ENCODE measurements around the gene RAX2.
"Not testable (repeated sequence)": the region's sequence is repeated elsewhere in the genome, so short reads cannot be mapped to it uniquely, and the experiment has no call there.

The RAX2 gene

DNA sequence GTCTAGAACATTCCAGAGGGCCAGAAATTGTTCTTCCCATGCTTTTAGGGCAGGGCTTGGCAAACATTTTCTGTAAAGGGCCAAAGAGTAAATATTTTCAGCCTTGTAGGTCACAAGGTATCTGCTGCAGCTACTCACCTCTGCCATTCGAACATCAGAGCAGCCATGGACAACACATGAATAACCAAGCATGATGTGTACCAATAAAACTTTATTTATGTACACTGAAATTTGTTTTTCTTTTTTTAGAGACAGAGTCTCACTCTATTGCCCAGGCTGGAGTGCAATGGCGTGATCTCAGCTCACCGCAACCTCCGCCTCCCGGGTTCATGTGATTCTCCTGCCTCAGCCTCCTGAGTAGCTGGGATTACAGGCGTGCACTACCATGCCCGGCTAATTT lies 14.3 kb downstream of the RAX2 start:
- not testable (repeated sequence) for DNase-seq

DNA sequence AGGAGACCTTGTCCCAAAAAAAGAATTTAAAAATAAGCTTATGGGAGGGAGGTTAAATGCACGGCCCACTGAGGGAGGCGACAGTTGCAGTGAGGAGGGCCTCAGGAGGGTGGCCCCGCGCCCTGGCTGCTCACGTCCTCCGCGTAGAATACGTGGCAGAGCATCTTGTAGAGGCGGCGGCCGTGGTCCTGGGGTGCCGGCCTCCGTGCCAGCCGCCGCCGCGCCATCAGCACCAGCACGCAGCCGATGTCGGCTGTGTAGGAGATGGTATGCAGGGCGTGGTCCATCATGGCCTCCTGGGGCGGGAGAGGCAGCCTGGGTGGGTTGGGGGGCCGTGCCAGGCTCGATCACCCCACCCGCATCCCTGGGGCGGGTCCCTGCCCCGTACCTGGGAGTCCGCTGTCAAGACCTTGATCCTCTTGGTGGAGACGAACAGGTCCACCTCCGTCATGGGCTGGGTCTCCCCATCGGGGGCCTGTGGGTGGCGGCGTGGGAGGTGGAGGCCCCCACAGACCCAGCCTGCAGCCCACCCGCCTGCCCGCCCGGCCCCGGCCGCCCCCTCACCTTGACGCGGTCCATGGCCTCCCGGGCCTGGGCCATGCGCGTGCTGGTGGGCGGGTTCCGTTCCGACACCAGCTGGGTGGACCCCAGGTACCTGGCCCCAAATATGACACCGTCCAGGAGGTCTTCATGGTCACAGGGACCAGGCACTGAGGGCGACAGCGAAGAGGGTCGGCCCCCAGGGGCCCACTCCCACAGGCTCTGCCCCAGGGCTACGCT lies 18.2 kb downstream of the RAX2 start:
- DNase-seq: no peak

DNA sequence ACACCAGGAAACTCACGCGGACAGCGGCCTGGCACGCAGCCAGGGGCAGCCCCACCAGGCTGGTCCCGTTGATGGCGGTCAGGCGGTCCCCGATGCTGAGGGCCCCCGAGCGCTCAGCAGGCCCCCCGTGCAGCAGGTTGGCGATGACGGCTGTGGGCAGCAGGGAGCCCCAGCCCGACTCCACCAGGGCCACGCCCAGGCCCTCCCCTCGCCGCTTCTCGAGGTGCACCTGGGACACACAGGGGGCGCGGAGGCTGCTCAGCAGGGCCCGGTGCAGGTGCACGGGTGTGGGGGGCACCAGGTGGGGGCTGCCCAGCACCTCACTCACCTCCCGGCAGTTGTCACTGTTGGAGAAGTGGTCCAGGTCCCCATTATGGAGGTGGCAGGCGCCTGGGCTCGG lies 19.5 kb downstream of the RAX2 start:
- DNase-seq: no peak

DNA sequence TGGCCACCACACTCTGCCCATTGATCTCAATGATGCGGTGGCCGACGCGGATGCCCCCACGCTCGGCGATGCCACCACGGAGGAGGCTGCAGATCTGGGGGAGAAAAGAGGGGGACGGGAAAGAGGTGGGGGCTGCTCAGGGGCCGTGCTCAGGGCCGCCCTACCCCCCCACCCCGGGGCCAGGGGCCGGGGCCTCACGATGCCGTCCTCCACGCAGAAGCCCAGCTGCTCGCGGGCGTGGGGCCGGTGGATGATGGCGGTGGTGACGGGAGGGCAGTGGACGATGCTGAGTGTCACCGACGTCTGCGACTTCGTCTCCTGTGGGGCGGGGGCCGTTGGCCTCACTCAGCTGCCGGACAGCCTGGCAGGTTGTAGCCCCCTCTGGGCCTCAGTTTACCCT lies 20.8 kb downstream of the RAX2 start:
- no peak for DNase-seq

DNA sequence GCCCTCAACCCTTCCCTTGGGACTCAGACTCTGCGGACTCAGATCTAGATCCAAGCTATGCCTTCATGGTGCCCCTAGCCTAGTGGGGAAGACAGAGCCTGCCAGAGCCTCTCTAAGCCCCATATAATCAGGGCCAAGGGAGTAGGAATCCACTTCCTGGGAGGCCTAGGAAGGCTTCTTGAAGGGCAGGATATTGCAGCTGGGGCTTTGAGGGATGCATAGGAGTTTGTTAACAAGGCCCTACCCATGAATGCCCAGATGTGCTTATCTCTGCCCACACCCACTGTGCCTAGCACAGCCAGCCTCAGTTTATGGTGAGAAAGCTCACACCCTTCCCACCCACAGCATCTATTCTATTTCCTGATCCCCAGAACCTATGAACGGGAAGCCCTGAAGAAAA lies 21.8 kb downstream of the RAX2 start:
- no peak for DNase-seq

DNA sequence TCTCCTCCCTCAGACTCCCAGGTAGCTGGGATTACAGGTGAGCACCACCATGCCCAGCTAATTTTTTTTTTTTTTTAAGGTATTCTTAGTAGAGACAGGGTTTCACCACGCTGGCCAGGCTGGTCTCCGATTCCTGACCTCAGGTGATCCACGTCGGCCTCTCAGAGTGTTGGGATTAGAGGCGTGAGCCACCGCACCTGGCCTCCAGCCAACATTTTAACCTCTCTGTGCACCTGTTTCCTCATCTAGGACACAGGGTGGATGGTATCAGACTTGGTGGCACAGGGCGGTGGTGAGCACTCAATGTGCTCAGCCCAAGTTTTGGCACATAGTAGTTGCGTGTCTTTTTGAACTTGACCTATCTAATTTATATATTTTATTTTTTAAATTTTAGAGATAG lies 23.1 kb downstream of the RAX2 start:
- no peak for DNase-seq

DNA sequence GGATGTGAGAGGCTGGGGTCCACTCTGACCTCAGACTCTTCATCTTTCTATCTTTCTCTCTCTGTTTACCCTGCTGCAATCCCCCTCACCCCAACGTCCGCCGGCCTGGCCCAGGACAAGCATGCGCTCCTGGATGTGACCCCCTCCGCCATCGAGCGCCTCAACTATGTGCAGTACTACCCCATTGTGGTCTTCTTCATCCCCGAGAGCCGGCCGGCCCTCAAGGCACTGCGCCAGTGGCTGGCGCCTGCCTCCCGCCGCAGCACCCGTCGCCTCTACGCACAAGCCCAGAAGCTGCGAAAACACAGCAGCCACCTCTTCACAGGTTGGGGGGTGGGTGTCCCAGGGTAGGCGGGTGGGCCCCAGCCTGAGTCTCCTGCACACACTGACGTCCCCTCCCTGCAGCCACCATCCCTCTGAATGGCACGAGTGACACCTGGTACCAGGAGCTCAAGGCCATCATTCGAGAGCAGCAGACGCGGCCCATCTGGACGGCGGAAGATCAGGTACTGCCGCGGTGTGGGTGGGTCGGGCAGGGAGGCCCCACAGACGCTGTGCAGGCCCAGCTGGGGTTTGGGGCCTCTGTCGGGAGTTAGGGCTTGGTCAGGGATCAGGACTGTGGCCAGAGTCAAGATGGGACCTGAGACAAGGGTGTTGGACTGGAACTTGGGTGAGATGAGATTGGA lies 25.5 kb downstream of the RAX2 start:
- DNase-seq: no peak

DNA sequence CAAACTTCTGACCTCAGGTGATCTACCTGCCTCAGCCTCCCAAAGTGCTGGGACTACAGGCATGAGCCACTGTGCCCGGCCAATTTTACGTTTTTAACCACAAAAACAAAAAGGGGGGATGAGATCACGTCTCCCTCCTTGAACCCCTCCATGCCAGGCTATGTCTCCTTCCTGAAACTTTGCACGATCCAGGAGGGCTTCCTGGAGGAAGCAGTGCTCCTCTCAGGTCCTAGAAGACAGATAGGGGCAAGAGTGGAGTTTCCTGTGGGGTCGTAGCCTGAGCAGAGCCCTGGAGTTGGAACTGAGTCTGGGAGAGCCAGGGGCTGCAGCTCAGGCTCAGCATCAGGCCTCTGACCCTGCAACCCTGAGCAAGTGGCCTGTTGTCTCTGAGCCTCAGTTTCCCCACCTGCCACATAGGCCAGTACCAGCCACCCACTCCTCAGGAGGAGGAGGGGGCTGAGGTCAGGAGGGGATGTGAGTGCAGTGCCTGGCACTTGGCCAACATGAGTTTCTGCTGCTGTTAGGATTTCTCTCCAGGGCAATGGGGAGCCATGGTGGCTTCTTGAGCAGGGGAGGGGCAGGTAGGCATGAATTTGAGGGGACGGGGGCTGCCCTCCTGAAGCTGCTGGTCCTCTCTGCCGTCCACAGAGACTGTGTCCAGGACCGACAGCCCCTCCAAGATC lies 26.5 kb downstream of the RAX2 start:
- DNase-seq: no peak

DNA sequence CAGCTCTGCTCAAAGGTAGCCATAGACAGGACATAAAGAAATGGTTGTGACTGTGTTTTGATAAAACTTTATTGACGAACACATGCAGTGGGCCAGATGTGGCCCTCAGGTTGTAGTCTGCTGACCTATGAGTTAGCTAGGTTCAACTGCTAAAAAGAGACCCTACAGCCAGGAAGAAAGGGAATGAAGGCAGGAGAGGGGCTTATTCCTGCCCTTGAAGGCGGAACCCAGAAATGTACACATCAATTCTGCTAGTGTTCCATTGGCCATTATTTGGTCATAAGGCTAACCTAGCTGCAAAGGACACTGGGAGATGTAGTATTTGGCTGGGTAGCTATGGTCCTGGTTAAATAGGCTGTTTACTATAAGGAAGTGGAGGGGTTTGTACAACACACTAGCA lies 28.5 kb downstream of the RAX2 start:
- no peak for DNase-seq

DNA sequence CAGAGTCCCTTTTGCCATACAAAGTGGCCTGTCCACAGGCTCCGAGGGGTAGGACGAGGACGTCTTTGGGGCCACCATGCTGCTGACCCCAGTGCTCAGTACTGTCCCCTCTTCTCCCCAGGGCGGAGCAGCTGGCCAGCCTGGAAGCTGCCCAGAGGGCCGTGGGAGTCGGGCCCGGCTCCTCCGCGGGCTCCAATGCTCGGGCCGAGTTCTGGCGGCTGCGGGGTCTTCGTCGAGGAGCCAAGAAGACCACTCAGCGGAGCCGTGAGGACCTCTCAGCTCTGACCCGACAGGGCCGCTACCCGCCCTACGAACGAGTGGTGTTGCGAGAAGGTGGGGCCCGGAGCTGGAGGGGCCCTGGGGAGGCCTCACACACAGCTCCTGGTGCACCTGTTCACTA lies 31.6 kb downstream of the RAX2 start:
- DNase-seq: no peak

DNA sequence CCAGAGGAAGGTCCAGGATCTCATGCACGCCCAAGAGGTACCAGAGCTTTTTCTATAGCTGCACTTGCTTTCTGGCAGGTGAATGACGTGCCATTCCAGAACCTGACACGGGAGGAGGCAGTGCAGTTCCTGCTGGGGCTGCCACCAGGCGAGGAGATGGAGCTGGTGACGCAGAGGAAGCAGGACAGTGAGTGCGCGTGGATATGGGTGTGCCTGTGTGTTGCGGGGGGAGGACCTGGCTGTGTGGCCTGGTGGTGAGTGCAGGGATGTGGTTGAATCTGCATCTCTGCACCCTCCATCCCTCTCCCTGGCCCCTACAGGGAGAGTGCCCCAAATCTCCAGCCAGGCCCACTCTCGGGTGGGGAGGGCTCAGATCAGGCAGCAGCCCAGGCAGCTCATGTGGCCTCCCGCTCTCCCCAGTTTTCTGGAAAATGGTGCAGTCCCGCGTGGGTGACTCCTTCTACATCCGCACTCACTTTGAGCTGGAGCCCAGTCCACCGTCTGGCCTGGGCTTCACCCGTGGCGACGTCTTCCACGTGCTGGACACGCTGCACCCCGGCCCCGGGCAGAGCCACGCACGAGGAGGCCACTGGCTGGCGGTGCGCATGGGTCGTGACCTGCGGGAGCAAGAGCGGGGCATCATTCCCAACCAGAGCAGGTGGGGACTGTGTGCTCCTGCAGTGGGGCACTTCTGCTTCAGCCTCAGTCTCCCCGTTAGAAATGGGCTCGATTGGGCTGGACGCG lies 33.4 kb downstream of the RAX2 start:
- no peak for DNase-seq

DNA sequence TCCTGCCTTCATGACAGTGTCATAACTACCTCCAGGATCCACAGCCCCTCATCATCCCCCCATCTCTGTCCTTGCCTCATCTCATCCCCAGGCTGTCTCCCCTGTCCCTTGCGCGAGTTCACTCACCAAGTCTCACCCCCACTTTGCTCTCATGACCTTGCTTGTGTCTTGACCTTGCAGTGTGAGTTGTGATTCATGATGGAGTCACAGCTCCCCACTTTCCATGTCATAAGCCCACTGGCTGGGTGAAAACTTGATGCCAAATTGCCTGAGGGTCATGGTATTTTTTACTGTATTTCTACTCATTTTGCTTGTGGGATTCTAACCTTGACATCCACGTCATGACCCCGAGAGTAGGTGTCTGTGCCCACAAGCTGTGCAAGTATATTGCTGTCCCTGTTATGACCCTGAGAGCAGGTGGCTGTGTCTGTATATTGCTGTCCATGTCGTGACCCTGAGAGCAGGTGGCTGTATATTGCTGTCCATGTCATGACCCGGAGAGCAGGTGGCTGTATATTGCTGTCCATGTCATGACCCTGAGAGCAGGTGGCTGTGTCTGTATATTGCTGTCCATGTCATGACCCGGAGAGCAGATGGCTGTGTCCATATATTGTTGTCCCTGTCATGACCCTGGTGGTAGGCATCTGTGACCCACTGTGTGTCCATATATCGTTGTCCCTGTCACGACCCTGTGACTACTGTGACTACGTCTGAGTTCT lies 34.4 kb downstream of the RAX2 start:
- no peak for DNase-seq

DNA sequence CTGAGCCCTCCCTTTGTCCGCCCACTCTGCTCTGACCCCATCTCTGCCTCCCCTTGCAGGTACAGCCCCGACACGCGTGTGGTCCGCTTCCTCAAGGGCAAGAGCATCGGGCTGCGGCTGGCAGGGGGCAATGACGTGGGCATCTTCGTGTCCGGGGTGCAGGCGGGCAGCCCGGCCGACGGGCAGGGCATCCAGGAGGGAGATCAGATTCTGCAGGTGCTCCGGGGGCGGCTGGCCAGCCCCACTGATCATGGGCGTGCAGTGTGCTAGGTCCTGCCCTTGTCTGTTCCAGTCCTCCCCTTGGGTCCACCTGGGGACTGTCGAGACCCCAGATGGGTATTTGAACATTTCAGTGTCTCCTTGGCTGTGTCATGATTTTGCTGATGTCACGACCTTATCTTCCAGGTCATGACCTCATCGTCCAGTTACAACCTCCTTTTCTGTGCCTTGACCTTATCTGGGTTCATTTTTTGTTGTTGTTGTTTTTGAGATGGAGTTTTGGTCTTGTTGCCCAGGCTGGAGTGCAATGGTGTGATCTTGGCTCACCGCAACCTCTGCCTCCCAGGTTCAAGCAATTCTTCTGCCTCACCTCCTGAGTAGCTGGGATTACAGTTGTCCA lies 35.8 kb downstream of the RAX2 start:
- DNase-seq: no peak

DNA sequence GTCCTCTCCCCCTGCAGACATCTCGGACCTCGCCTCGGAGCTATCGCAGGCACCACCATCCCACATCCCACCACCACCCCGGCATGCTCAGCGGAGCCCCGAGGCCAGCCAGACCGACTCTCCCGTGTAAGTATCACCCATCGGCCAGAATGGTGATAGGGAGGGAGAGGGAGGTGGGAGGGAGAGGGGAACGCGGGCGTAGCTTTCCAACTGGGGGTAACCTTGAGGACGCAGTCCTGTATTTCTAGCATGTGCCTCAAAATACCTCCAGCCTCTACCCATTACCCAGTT lies 37.8 kb downstream of the RAX2 start:
- DNase-seq: no peak

DNA sequence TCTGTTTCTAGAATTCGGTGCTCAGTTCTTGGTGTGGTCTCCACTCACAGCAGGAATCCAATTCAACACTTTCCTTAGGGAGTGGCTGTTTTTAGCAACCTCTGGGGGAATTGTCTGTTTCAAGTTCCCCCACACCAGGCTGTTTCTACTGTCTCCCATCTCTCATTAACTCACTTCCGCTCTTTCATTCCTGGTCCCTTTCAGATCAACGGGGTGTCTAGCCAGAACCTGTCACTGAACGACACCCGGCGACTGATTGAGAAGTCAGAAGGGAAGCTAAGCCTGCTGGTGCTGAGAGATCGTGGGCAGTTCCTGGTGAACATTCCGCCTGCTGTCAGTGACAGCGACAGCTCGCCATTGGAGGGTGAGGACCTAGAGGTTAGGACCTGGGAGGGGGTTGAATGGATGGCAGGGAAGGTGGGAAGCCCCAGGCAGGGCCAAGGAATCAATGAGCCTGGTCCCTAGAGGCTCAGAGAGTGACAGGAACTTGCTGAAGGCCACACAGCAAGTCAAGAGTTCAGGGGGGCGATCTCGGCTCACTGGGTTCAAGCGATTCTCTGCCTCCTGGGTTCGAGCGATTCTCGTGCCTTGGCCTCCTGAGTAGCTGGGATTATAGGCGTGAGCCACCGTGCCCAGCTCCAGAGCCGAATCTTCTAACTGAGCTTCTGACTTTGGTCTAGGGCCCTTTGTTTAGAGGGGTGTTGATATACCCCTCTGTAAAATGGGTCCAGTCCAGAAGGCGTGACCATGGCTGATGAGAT lies 38.3 kb downstream of the RAX2 start:
- no peak for DNase-seq

DNA sequence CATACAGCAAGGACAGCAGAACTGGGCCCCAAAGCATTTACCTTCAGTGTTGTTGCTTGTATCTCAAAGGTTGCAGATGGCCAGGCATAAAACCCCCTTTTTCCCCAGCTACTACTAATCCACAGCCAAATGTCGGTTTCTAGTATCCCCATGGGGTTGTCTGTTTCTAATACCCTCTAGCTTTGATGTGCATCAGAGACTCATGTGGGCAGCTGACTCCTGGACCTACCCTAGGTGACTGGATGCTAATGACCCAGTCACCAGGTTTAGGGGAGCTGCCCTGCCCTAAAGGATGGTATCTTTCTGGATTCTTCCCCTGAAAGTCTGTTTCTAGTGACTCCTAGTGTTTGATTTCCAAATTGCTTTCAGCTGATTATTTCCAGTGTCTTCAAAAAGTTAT lies 39.9 kb downstream of the RAX2 start:
- DNase-seq: no peak

DNA sequence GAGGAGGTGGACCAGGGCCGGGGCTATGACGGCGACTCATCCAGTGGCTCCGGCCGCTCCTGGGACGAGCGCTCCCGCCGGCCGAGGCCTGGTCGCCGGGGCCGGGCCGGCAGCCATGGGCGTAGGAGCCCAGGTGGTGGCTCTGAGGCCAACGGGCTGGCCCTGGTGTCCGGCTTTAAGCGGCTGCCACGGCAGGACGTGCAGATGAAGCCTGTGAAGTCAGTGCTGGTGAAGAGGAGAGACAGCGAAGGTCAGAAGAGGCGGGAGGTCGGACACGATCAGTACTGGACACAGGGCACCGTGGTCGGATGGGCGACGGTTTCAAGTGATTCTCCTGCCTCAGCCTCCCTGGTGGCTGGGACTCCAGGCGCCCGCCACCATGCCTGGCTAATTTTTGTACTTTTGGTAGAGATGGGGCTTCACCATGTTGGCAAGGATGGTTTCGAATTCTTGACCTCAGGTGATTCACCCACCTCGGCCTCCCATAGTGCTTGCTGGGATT lies 41.5 kb downstream of the RAX2 start:
- no peak for DNase-seq

DNA sequence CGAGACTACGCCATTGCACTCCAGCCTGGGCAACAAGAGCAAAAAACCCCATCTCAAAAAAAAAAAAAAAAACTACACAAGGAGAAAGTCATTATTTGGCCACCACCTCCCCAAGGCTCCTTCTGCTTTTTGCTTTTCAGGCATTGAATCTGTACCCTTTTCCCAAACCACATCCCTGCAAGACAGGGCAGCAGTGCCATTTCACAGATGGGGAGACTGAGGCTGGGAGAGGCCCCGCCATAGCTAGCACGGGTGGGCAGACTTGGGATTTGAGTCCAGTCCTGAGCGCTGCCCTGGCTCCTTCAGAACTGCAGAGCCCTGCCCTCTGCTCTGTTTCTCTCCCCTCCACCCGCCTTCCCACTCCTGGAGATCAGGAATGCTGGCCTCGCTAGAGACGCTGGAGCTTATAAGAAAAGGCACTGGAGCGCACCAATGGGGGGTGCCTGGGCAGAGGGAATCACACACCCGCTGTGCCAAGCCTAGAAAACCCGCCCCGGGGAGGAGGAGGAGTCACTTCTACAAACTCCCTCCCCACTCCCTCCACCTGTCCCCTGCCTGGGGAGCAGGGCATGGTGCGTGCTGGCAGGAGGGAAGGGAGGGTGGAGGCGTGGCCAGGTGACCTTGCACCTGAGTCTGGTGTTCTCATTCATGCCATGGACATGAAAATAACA lies 46.3 kb downstream of the RAX2 start:
- no peak for DNase-seq

DNA sequence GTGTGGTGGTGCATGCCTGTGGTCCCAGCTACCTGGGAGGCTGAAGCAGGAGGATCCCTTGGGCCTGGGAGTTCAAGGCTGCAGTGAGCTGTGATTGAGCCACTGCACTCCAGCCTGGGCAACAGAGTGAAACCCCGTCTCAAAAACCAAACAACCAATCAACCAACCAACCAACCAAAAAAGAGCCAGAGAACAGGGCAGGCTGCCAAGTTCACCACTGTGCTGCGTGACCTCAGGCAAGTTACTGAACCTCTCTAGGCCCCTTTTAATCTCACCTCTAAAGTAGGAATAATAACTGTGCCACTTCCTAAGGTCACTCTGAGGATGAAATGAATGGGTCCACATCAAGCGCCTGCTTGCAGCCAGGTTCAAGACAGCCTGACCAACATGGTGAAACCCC lies 46.9 kb downstream of the RAX2 start:
- DNase-seq: no peak

DNA sequence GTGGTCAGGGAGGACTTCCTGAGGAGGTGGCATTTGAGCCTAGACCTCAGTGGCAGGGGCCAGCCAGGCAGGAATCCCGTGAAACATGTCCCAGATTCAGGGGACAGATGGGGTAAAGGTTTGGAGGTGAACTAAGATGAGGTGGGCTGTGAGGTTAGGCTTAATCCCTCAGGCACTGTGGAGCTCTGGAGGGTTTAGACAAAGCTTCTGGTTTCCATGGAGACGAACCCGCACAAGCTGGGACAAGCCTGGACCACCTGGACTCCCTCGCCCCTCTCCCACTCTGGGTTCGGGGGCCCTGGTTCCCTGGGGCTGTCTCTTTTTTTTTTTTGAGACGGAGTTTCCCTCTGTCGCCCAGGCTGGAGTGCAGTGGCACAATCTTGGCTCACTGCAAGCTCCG lies 48.1 kb downstream of the RAX2 start:
- DNase-seq: no peak

DNA sequence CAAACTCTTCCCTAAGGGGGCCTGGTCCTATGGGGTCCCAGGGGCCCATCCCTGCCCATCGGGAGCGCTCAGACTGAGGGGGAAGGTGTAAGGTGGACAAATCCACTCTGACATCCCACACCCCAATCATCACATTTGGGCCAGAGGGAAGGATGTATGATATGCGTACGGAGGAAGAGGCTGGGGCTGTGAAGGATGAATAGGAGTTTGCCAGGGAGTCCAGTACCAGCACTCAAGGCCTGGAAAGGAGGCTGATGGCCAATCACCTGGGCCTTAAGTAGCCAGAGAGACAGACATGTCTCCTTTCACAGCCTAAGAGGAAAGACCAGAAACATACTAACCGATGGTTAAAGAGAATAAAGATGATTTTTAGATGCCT lies 48.9 kb downstream of the RAX2 start:
- no peak for DNase-seq
